Stimulated activated CD4-positive, alpha-beta T cell treated with anti-CD3 and anti-CD28 coated beads, Interleukin-4, amount 100 ng/mL, for 24 hours (primary cell): ENCODE data around the gene SLC12A4.
A peak's percentile ranks its signal among the peaks of the same experiment; 100 is the strongest.

Source experiments
- DNase-seq: peaks from one replicate; pipeline ENCODE4 v3.0.0-alpha.2; 2020

Gene SLC12A4

GRCh38 chr16:67962135-67962534 is 6.3 kb downstream of the SLC12A4 start:
- no peak for DNase-seq

- no peak for DNase-seq
Measured at GRCh38 chr16:67961551-67961957, 6.9 kb downstream of the SLC12A4 start.

GRCh38 chr16:67959536-67960329 is 8.7 kb downstream of the SLC12A4 start:
- no peak for DNase-seq

- no peak for DNase-seq
Measured at GRCh38 chr16:67957622-67958021, 10.8 kb downstream of the SLC12A4 start.

- no peak for DNase-seq
Measured at GRCh38 chr16:67954421-67955196, 13.8 kb downstream of the SLC12A4 start.

GRCh38 chr16:67953641-67954375 is 14.6 kb downstream of the SLC12A4 start:
- DNase-seq: no peak

- no peak for DNase-seq
Measured at GRCh38 chr16:67951485-67951884, 17.0 kb downstream of the SLC12A4 start.

- no peak for DNase-seq
Measured at GRCh38 chr16:67950335-67950843, 18.0 kb downstream of the SLC12A4 start.

GRCh38 chr16:67949645-67950044 is 18.8 kb downstream of the SLC12A4 start:
- DNase-seq: no peak

- no peak for DNase-seq
Measured at GRCh38 chr16:67948015-67948414, 20.4 kb downstream of the SLC12A4 start.

- no peak for DNase-seq
Measured at GRCh38 chr16:67946966-67947558, 21.4 kb downstream of the SLC12A4 start.

GRCh38 chr16:67946128-67946569 is 22.3 kb downstream of the SLC12A4 start:
- no peak for DNase-seq

GRCh38 chr16:67945392-67945933 is 23.0 kb downstream of the SLC12A4 start:
- DNase-seq: no peak

- DNase-seq: no peak
Measured at GRCh38 chr16:67944690-67945391, 23.6 kb downstream of the SLC12A4 start.

- no peak for DNase-seq
Measured at GRCh38 chr16:67943619-67944504, 24.6 kb downstream of the SLC12A4 start, which contains the start of gene LCAT. TSS of gene LCAT (minus strand) at chr16:67944120. CDS start at chr16:67944101, 19 bp downstream.

- DNase-seq: no peak
Measured at GRCh38 chr16:67943256-67943618, 25.2 kb downstream of the SLC12A4 start.

- no peak for DNase-seq
Measured at GRCh38 chr16:67942510-67943255, 25.8 kb downstream of the SLC12A4 start.

- DNase-seq: peak; percentile 52
Measured at GRCh38 chr16:67942200-67942509, 26.3 kb downstream of the SLC12A4 start.

GRCh38 chr16:67941469-67942199 is 26.8 kb downstream of the SLC12A4 start:
- DNase-seq: no peak
